ENCODE results near the gene LCTL. TPM values are rescaled to one million over a fixed set of nuclear protein-coding genes. Genes with fewer than 3 reads are reported as not detected.

Gene LCTL
- polyA plus RNA-seq, 1 of the 3 experiments (the other 2 are of a cell fraction), result 1.9 TPM

GRCh38 chr15:66594344-66594743 is 28.5 kb upstream of the LCTL start:
- ChIA-PET POLR2A (no interaction called here), CTCF (interaction anchor here (1.4 to 2.7 kb wide), 3 partner anchors 10 to 269 kb away, joined by 4 to 7 read pairs (median 7); no protein-coding TSS in a partner anchor)
- TF ChIP-seq RAD21 (IDR thresholded peaks at IDR 0.05; ENCODE audit: low read length) (peak; percentile 48), RXRA (IDR thresholded peaks at IDR 0.05; ENCODE audit: borderline replicate concordance, low read depth) (no peak)
- Histone ChIP-seq H3K27ac (ENCODE audit: low read depth in 2 of 2, low read length in 1 of 2) (peak overlapping the region in 1 of 2 experiments; percentile 17; a peak in 1 of 4 replicates), H3K4me1 (ENCODE audit: control insufficient read depth in 1 of 2, insufficient read depth in 2 of 2, low read depth in 1 of 2, low read length in 1 of 2) (peaks cover 0 to 16% of the 10 kb centered on the region in 2 experiments; a peak in 2 of 4 replicates), H3F3A (replicated peaks; ENCODE audit: insufficient read depth) (peaks cover 12% of the 10 kb centered on the region), H2AFZ (ENCODE audit: low read depth) (no peak overlapping the region), H3K9me2 (no peaks in the 10 kb centered on the region), H3K9ac (no peak overlapping the region), H3K27me3 (ENCODE audit: insufficient read depth) (no peaks in the 10 kb centered on the region), H3K9me3 (no peaks in the 10 kb centered on the region), H3K4me2 (no peak overlapping the region), H3K79me2 (ENCODE audit: insufficient read depth) (no peaks in the 10 kb centered on the region), H4K20me1 (ENCODE audit: insufficient read depth) (no peaks in the 10 kb centered on the region), H3K4me3 (ENCODE audit: low read depth in 2 of 2, low read length in 1 of 2) (no peak overlapping the region), H3K36me3 (replicated peaks in 1 of 2; ENCODE audit: control insufficient read depth in 1 of 2, insufficient read depth in 2 of 2, low read length in 1 of 2) (no peaks in the 10 kb centered on the region)
- DNase-seq, result no peak
- WGBS (ENCODE audit: low lambda C conversion rate), result 76% methylated on average over 5 of the region's 10 CpGs

- no peak overlapping the region for H3K27ac ChIP-seq (ENCODE audit: low read depth in 2 of 2, low read length in 1 of 2)
- DNase-seq, result no peak
Observed at GRCh38 chr15:66593219-66593780, 27.5 kb upstream of the LCTL start.

More at GRCh38 chr15:66593219-66593780, 27.5 kb upstream of the LCTL start:
- H3K4me3 ChIP-seq (ENCODE audit: low read depth in 2 of 2, low read length in 1 of 2), result no peak overlapping the region
- no peaks in the 10 kb centered on the region for H3K79me2 ChIP-seq (ENCODE audit: insufficient read depth)
- peaks cover 0 to 16% of the 10 kb centered on the region in 2 experiments; a peak in 2 of 4 replicates for H3K4me1 ChIP-seq (ENCODE audit: control insufficient read depth in 1 of 2, insufficient read depth in 2 of 2, low read depth in 1 of 2, low read length in 1 of 2)
- CTCF ChIA-PET, result interaction anchor here (0.9 to 2.7 kb wide), 5 partner anchors 10 to 310 kb away, joined by 3 to 7 read pairs (median 4); no protein-coding TSS in a partner anchor
- H3F3A ChIP-seq (replicated peaks; ENCODE audit: insufficient read depth), result peaks cover 12% of the 10 kb centered on the region
- POLR2A ChIA-PET, result no interaction called here
- no peak for TF ChIP-seq EZH2phosphoT487 (IDR thresholded peaks at IDR 0.05; ENCODE audit: borderline replicate concordance, low read depth)
- TF ChIP-seq PBX3 (IDR thresholded peaks at IDR 0.05), result no peak
- no peak for TF ChIP-seq FOXJ3 (CRISPR knock-in tag; IDR thresholded peaks at IDR 0.05)
- TF ChIP-seq RCOR1 (IDR thresholded peaks at IDR 0.05; ENCODE audit: low read length), result no peak
- TF ChIP-seq EP300 (IDR thresholded peaks at IDR 0.05; ENCODE audit: borderline replicate concordance in 1 of 2, low read depth in 1 of 2, low read length in 1 of 2), result no peak
- TF ChIP-seq MEF2A (IDR thresholded peaks at IDR 0.05; ENCODE audit: borderline replicate concordance, low read depth), result no peak
- no peak for TF ChIP-seq CTCF (IDR thresholded peaks at IDR 0.05)
- no peak for TF ChIP-seq MXI1 (IDR thresholded peaks at IDR 0.05; ENCODE audit: low read depth, low read length)
- no peak for TF ChIP-seq SIN3A (IDR thresholded peaks at IDR 0.05; ENCODE audit: borderline replicate concordance, low read depth, low read length)
- TF ChIP-seq TEAD4 (IDR thresholded peaks at IDR 0.05; ENCODE audit: borderline replicate concordance, insufficient read depth), result no peak
- no peak for TF ChIP-seq RAD21 (IDR thresholded peaks at IDR 0.05; ENCODE audit: low read length)
- TF ChIP-seq GABPA (IDR thresholded peaks at IDR 0.05; ENCODE audit: low read depth), result no peak
- TF ChIP-seq YY1 (IDR thresholded peaks at IDR 0.05; ENCODE audit: low read depth), result no peak
- TF ChIP-seq IRF3 (IDR thresholded peaks at IDR 0.05; ENCODE audit: low read depth, low read length), result no peak
- TF ChIP-seq NRF1 (IDR thresholded peaks at IDR 0.05; ENCODE audit: low read depth, low read length), result no peak
- no peak for TF ChIP-seq CHD2 (IDR thresholded peaks at IDR 0.05; ENCODE audit: low read length, partially characterized antibody)
- TF ChIP-seq NFIC (IDR thresholded peaks at IDR 0.05; ENCODE audit: borderline replicate concordance), result no peak
- TF ChIP-seq RXRA (IDR thresholded peaks at IDR 0.05; ENCODE audit: borderline replicate concordance, low read depth), result no peak
- TF ChIP-seq TAF1 (IDR thresholded peaks at IDR 0.05; ENCODE audit: borderline replicate concordance, low read depth, low read length), result no peak
- TF ChIP-seq TCF12 (IDR thresholded peaks at IDR 0.05), result no peak
- H3K9me2 ChIP-seq, result no peaks in the 10 kb centered on the region
- H3K9ac ChIP-seq, result no peak overlapping the region
- H3K36me3 ChIP-seq (replicated peaks in 1 of 2; ENCODE audit: control insufficient read depth in 1 of 2, insufficient read depth in 2 of 2, low read length in 1 of 2), result no peaks in the 10 kb centered on the region
- H4K20me1 ChIP-seq (ENCODE audit: insufficient read depth), result no peaks in the 10 kb centered on the region
- H3K27me3 ChIP-seq (ENCODE audit: insufficient read depth), result no peaks in the 10 kb centered on the region
- no peaks in the 10 kb centered on the region for H3K9me3 ChIP-seq
- H3K4me2 ChIP-seq, result no peak overlapping the region
- WGBS (ENCODE audit: low lambda C conversion rate), result 71% methylated on average over 3 of the region's 3 CpGs
- no peak overlapping the region for H2AFZ ChIP-seq (ENCODE audit: low read depth)
